HepG2 (cell line): Measurements from ENCODE around the gene EXOC6B.

Source experiments
- AKNA ChIP-seq: sonication (generic); formaldehyde crosslinking; IDR thresholded peaks from 2 replicates; pipeline ENCODE4 v1.4.0; 2020; ENCODE audit warnings: missing genetic modification reagents, borderline replicate concordance
- CTCF ChIP-seq: sonication (generic); formaldehyde crosslinking; IDR thresholded peaks from 2 replicates; pipeline ENCODE4 v1.5.0; 2020; ENCODE audit warnings: mild to moderate bottlenecking, missing genetic modification reagents, moderate library complexity

GRCh38 chr2:72562451-72563153 lies 263.2 kb downstream of the EXOC6B start:
- no peak for TF ChIP-seq AKNA (CRISPR knock-in tag)
- TF ChIP-seq CTCF (CRISPR knock-in tag), result no peak
